ENCODE data around the gene VSTM2B.
"Not testable (repeated sequence)": the region's sequence is repeated elsewhere in the genome, so short reads cannot be mapped to it uniquely, and the experiment has no call there.

Gene VSTM2B

DNA sequence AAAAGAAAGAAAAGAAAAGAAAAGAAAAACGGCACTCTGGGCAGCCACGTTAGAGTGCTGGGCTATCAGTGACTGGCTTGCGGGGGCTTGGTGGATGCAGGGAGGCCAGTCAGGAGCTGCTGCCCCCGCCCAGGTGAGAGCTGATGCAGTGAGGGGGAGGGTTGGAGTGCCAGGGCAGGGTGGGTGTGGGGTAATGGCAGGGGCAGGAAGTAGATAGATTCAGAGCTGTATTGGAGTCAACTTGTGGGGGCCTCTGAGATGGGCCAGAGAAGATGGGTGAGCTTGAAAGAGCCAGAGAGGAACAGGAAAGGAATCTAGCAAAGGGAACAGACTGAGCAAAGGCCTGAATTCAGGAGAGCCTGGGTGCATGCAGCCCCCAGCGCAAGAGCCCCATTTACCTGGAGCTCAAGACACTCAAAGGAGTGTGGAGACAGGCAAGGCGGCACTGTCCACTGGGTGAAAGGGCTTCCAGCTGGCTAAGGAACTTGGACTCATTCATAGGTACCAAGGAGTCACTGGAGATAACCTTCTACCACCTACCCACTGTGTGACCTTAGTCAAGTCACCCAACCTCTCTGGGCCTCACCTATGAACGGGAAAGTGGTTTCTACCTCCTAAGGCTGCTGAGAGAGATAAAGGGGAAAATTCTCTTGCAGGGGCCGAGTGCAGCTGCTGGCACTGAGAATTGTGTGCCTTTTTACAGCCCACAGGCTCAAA lies 20.2 kb downstream of the VSTM2B start:
- peak; percentile 63 for ATAC-seq
- no peak for DNase-seq

DNA sequence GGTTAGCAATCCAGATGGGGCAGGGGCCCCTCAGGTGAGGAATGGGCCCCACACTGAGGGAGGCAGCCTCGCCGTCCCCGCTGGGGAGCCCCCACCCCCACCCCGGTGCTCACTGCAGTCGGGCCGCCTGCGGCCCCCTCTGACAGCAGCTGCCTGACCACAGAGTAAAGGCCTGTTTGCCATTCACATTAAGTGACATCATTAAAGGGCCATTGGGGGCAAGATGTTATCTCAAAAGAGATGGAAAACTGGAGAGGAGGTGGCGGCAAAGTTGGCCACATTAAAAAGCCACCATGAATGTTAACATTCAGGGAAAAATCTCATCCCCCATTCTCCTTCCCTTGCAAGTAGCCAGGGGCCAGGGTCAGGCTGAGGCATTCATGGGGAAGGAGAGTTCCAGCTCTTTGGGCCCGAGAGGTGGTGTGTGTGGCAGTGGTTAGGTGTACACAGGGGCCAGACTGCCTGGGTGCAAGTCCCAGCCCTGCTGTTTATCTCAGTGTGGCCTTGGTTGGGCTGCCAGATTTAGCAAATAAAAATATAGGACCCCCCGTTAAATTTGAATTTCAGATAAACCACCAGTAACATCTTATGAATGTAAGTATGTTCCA lies 20.9 kb downstream of the VSTM2B start:
- DNase-seq (no peak), ATAC-seq (peak; percentile 78)

DNA sequence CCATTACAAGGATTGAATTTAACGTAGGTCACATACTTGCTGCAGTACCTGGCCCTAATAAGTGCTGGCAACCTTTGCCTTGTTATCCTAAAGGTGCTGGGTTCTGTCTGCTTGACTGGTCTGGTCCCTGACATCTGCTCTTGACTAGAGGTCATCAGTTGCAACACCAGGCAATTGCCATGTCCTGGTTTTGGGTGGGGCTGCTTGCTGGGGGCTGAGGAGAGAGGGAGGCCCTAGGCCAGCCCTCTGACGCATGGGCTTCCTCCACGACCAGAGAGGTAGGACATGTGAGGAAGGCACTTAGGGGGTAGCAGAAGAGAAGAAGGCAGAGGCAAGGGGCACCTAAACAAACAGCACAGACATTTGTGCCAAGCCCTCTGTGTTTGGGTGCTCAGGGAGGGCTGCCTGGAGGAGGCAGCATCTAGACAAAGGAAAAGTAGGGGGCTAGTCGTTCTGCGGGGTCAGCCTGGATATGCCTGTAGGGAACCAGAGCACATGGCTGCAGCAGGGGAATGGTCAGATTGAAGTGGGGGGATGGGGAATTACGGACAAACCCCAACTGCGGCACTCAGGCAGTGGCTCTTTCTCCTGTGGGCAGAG lies 21.7 kb downstream of the VSTM2B start:
- DNase-seq (no peak), ATAC-seq (no peak)

DNA sequence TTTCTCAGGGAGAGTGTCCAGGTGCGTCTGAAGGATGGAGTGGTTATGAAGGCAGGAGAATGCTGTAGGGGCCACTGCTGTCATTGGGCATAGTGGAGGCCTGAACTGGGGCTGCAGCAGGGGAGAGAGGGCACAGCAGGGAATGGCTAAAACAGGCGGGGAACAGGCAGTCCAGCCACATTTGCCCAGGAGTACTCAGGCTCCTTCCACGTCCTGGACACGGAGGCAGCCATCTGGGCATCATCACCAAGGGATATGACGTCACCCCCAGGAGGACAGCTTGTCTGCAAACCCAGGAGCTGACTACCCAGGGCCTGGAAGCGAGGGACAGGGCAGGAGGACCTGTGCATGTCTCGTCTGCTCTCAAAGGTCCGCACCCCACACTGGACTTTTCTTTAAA lies 22.2 kb downstream of the VSTM2B start:
- ATAC-seq (no peak), DNase-seq (no peak)

DNA sequence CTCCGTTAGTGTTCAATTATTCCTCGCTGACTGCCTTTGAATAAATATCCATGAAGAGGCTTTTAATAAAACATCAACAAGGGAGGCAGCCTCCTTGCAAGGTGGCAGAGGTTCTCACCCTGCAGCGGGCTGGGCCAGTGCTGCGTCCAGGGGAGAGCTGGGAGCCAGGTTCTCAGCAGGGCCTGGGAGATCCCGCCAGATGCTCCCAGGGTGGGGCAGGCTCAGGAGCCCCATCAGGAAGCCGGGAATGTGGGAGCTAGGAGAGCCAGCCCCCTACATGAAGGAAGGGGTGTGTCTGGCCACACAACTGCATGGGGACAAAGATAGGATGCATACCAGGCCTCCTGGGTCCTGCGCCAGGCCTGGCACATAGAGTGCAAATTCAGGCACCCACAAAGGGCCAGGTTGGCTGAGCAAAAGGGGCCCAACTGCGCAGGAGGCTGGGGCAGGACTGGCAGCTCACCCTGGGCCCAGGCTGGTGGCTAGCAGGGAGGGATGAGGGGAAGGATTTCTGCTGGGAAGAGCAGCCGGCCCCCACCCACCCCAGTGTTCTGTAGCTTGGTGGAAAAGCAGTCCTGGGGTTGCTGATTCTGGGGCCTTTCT lies 22.8 kb downstream of the VSTM2B start:
- no peak for DNase-seq
- no peak for ATAC-seq

DNA sequence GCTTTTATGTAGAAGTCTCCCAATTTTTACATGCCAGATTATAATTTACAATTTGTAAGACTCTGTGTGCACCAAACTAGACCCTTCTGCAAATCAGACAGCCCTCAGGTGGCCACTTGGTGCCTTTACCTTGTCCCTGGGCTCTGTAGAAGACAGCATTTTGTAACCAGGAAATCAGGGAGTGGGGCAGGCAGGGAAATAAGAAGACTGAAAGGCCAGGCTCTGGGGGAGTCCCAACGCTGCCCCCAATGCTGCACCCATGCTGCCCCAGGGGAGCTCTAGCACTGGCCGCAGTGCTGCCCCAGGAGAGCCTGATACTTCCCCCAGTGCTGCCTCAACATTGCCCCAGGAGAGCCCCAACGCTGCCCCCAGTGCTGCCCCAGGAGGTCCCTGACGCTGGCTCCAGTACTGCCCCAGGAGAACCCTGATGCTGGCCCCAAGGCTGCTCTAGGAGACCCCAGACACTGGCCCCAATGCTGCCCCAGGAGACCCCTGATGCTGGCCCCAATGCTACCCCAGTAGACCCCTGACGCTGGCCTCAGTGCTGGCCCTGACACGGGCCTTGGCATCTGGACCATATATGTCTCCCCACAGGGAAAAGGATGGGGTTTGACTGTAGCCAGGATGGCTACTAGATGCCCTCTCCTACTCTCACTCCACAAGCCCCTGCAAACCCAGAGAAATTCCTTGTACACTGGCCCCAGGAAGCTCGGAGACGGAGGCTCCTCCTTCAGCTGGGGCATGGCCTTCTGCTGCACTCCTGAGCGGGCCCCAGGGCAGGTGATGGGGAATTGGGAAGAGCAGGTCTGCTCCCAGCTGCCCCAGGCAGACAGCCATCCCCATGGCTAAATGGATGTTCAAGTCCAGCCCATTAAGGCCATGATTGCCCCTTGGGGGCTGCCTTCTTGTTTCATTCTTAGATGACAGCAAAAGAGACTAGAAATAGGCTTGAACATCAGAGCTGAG lies 23.6 kb downstream of the VSTM2B start:
- ATAC-seq (no peak), DNase-seq (no peak)

DNA sequence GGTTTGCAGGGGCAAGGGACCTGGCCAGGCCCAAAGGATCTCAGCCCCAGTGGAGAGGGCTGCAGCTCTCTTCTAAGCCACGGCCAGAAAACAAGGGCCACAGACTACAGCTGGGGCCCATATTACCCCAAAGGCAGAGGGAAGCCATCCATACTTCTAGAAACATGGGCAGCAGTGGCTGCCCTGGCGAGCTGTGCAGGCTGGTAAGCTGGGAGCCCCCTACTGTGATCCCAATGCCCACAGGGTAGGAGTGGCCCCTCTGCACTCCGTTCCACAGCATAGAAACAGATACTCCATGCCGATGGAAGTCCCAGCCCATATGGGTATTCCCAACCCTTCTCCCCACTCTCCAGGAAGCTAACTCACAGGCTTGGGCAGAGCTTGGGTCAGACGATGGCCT lies 25.1 kb downstream of the VSTM2B start:
- no peak for ATAC-seq
- DNase-seq = no peak

DNA sequence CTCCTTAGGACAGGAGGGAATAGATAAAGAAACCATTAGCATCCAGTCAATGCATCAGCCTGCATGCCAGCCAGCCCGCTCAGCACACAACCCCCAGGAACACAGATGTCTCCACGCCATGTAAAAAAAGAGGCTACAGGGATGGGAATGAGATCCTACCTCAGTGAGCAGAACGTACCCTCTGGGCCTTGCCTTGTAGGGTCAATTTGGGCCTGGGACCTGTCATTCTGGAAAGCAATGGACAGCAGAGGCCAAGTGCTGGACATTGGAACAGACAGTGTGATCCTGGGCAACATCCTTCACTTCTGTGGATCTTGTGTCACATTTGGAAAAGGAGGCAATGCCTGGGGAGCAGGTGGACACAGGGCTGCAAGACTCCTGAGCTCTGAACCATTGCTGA lies 26.0 kb downstream of the VSTM2B start:
- DNase-seq = no peak
- ATAC-seq = no peak

DNA sequence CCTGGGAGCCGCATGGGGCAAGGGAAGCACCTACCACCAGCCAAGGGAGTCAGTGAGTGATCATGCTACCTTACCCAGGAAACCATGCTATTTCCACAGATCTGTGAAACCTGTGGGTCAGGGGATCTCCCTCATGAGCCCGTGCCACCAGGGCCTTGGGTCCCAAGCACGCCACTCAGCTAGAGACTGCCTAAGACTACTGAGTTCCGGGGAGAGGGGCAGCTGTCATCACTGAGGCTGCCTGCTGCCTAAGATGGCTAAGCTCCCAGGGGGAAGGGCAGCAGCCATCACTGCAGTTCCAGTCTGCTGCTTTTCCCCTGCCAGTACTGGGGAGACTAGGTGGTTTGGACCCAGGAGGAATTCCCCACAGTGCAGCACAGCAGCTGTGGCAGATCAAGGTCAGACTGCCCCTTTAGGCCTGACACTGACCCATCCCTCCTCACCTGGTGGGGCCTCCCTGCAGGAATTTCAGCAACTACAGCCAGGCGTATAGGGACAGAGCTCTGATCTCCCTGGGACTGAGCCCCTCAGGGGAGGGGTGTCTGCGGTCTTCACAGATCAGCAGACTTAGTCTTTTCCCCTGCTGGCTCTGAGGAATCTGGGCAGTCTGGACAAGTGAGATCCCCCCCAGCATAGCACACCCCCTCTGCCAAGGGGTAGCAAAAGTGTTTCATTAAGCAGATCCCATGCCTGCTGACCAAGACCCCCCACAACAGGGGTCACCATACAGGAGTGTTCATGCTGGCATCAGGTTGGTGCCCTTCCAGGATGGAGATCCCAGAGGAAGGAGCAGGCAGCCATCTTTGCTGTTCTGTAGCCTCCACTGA lies 26.9 kb downstream of the VSTM2B start:
- no peak for DNase-seq
- ATAC-seq = no peak

DNA sequence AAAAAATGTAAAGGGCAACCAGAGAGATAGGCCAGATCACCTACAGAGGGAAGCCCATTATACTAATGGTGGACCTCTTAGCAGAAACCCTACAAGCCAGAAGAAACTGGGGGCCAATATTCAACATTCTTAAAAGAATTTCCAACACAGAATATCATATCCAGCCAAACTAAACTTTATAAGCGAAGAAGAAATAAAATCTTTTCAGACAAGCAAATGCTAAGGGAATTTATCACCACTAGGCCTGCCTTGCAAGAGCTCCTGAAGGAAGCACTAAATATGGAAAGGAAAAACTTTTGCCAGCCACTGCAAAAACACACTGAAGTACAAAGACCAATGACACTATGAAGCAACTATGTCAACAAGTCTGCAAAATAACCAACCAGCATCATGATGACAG lies 28.4 kb downstream of the VSTM2B start:
- ATAC-seq = no peak

DNA sequence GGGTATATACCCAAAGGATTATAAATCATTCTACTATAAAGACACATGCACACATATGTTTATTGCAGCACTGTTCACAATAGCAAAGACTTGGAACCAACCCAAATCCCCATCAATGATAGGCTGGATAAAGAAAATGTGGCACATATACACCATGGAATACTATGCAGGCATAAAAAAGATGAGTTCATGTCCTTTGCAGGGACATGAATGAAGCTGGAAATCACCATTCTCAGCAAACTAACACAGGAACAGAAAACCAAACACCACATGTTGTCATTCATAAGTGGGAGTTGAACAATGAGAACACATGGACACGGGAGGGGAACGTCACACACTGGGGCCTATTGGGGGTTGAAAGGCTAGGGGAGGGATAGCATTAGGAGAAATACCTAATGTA lies 33.3 kb downstream of the VSTM2B start:
- DNase-seq, ATAC-seq: not testable (repeated sequence)

More for the DNA sequence above, 28.4 kb downstream of the VSTM2B start:
- DNase-seq = no peak

DNA sequence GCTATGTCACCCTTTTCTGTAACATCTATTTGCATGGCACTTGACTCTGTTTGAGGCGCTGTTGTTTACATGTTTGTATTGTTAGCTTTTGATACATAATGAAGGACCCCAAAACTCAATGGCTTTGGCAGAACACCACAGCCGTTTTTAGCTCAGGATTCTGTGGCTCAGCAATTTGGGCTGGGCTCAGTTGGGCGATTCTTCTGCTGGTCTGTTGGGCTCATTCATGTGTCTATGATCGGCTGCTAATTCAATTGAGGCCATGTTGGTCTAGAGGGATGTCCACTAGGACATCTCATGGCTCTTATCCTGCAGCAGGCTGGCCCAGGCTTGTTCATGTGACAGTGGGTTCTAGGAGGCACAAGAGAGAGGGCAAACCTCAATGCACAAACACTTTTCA lies 33.9 kb downstream of the VSTM2B start:
- DNase-seq (no peak), ATAC-seq (no peak)

DNA sequence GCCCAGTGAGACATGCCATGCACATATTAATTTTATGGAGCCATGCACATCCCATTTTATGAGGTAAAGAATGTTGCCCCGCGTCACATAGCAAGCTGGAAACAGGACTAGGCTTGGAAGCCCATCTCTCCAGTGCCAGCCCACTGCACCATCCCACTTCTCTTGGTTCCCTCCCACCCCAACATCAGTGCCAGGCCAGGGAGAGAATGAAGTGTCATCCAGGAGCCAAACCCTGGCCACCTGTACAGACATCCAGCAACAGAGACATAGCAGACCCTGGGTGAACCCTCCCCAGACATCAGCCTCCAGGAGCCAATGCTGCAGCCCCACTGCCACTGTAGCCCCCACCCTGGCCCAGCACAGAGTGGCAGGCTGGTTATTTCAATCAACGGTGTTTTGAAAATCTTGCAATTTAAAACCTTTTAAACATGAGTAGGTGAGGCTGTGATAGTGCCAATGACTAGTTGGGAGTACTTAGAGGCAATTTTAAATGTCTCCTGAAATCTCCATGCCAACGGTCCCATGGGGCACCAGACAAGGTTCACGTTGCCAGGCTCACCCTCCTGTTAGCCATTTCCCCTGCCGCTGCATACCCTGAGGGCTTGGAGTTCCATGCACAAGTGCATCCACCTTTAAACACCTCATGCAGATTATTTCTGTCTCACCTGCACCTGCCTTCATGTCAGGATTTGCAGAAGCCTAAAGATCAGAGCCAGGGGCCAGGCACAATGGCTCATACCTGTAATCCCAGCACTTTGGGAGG lies 34.7 kb downstream of the VSTM2B start:
- no peak for DNase-seq
- ATAC-seq = no peak

DNA sequence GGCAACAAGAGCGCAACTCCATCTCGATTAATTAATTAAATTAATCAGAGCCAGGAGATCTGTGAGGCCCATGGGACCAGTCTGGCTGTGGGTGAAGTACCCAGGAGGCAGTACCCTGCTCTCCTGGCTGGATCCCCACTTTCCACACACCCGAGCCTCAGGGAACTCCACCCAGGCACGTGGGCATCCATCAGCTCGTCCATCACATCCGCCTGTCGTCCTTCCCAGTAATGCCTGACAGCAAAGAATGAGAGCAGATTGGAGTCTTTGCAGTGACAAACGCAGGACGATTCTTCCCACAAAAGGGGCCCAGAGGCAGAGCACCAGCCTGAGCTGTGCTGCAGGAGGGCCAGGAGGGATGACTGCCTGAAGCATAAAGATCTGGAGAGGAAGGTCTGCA lies 35.8 kb downstream of the VSTM2B start:
- no peak for DNase-seq
- ATAC-seq = no peak

DNA sequence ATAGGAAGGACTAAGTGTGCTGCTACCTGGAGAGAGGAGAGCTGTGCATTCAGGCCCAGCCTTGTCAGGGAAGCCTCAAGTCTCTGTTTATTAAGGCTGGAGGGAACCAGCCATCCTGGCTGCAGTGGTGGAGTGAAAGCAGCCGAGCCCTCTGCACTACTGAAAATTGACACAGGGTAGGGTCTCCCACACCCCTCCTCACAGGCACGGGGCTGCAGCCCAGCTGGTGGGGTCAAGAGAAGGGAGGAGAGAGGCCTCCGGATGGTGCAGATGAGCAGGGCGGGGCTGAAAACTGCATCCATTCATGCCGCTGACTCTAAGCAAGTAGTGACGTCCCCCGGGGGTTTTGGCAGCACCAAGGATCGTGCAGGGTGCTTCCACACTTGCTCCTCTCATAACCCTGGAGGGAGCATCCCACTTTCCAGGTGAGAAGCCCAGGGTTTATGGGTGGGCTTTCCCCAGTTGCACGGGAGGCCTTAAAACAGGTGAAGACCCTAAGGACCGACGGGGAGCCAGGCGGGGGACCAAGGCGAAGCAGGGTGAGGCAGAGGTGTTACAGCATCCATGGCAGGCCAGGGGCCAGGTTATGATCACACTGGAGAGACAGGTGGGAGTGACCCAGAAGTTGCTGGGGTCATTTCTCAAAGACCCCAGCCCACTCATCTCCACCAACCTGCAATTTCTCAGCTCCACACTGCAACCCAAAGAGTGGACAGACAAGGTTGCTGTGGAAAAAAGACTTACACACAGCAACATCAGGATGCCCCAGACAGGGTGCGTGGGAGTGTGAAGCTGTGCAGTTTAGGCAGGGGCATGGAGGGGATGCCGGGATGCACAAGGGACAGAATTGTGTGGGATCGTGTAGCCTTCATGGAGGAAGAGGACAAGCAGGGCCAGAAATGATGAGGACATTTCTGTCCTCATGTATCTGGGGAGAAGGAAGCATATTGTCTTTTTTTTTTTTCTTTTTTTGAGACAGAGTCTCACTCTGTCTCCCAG lies 36.8 kb downstream of the VSTM2B start:
- no peak for ATAC-seq
- no peak for DNase-seq

DNA sequence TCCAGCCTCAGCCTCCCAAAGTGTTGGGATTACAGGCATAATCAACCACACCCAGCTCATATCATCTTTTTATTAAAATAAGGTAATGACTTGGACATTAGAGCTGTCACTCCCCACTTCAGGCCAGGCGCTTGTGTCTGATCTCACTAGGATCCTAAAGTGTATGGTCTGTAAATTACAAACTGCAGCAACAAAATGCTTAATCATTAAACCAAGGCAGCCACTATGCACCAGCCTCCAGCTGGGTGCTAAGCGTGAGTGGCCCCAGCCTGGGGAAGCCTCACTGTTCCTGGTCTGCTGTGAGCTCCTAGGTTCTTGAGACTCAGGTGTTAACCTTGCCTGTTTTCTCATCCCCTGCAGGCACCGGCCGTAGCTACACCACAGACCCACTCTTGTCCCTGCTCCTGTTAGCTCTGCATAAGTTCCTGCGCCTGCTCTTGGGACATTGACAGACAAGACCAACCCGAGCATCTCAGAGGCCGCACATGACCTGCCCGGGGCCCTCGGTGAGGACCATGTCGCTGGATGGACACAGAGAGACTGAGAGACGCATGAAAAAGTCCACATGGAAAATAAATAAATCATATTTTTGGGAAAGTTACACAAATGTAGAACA lies 37.8 kb downstream of the VSTM2B start:
- ATAC-seq = no peak
- DNase-seq = no peak

DNA sequence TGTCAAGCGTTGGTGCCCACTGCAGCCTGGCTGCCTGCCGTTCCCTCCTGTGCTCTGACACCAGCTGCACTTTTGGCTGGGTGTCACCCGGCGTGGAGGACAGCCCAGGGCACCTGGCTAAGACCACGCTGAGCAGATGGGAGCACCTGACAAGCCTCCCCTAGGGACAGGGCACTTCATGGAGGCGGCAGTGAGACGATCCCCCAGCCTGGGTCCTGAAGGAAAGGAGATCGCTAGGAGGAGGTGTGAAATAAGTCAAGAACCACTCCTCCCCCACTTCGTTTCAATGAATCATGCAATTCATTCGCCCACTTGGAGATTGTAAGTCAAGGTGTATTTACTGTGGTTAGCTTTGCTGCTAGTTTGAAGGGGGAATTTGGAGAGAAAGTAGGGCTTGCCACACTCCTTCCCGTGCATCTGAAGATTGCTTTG lies 38.8 kb downstream of the VSTM2B start:
- no peak for DNase-seq
- ATAC-seq = peak; percentile 74

DNA sequence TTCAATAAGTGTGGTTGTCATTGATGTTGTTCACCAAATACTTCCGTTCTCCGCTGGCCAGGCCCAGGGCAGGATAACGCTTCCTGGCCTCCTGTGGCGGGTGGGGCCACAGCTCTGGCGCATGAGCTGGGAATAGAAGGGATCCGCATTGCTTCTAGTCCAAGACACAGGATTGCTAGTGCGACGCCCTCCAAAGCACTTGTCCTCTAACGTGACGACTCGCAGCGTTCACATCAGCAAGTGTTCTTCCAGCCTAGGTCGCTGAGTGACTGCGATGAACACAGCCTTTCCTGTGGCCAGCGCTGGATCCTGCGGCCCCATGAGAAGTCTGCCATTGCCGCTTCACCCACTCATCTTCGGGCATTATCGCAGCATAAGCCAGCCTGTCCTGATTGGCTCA lies 39.4 kb downstream of the VSTM2B start:
- no peak for ATAC-seq
- no peak for DNase-seq
